ENCODE measurements around the gene DIS3L2. TPM values are rescaled to one million over a fixed set of nuclear protein-coding genes. Genes with fewer than 3 reads are reported as not detected.

Gene DIS3L2
- total and polyA plus RNA-seq, 8 donors: 25.2 to 43.4 (median 36.3) TPM

GRCh38 chr2:232255033-232255432 lies 293.5 kb downstream of the DIS3L2 start:
- no peaks in the 10 kb centered on the region for H3K9me3 ChIP-seq
- no peak for TF ChIP-seq CTCF (IDR thresholded peaks at IDR 0.05)
- no peaks in the 10 kb centered on the region for H3K4me1 ChIP-seq
- no peak for ATAC-seq
- no peak overlapping the region for H3K27ac ChIP-seq
- no peak for DNase-seq
- no peaks in the 10 kb centered on the region for H3K27me3 ChIP-seq
- intact Hi-C loops (cut with DNase I): no loop called here
- H3K4me3 ChIP-seq: no peak overlapping the region
- peaks cover 0 to 17% of the 10 kb centered on the region in 2 donors for H3K36me3 ChIP-seq

GRCh38 chr2:232260075-232260474 lies 298.6 kb downstream of the DIS3L2 start:
- Histone ChIP-seq H3K4me1 (no peaks in the 10 kb centered on the region), H3K36me3 (peaks cover 0 to 40% of the 10 kb centered on the region in 2 donors), H3K9me3 (no peaks in the 10 kb centered on the region), H3K27me3 (no peaks in the 10 kb centered on the region), H3K27ac (no peak overlapping the region), H3K4me3 (no peak overlapping the region)
- DNase-seq (no peak), ATAC-seq (peak; percentile 54)
- TF ChIP-seq CTCF (IDR thresholded peaks at IDR 0.05): no peak
- intact Hi-C loops (cut with DNase I): no loop called here

DNA sequence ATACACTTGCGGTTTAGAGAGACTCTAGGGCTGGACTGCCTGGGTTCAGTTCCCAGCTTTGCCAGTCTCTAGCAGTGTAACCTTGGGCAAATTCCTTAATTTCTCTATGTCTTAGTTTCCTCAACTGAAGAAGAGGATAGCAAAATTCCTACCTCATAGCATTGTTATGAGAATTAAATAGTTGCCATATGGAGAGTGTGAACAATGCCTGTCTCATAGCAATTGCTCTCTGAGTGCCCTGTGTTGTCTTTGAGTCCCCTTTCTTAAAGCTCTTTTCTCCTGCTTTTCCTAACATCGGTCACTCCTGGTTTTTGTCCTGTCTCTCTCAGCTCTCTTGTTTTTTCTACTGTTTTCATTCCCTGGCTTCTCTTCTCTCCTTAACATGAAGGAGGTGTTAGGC lies 300.3 kb downstream of the DIS3L2 start:
- DNase-seq: no peak
- H3K36me3 ChIP-seq: peaks cover 0 to 47% of the 10 kb centered on the region in 2 donors
- ATAC-seq: no peak
- intact Hi-C loops (cut with DNase I): no loop called here
- TF ChIP-seq CTCF (IDR thresholded peaks at IDR 0.05): no peak
- no peaks in the 10 kb centered on the region for H3K27me3 ChIP-seq
- H3K4me1 ChIP-seq: no peaks in the 10 kb centered on the region
- H3K27ac ChIP-seq: no peak overlapping the region
- no peak overlapping the region for H3K4me3 ChIP-seq
- no peaks in the 10 kb centered on the region for H3K9me3 ChIP-seq

GRCh38 chr2:232263295-232263694 lies 301.8 kb downstream of the DIS3L2 start:
- Histone ChIP-seq H3K27ac (no peak overlapping the region), H3K4me3 (no peak overlapping the region), H3K27me3 (no peaks in the 10 kb centered on the region), H3K4me1 (no peaks in the 10 kb centered on the region), H3K9me3 (no peaks in the 10 kb centered on the region), H3K36me3 (peaks cover 0 to 51% of the 10 kb centered on the region in 2 donors)
- no peak for TF ChIP-seq CTCF (IDR thresholded peaks at IDR 0.05)
- ATAC-seq: no peak
- intact Hi-C loops (cut with DNase I): no loop called here
- no peak for DNase-seq

- no peak for ATAC-seq
These were observed 302.6 kb downstream of the DIS3L2 start for GRCh38 chr2:232264081-232264480.

More at GRCh38 chr2:232264081-232264480, 302.6 kb downstream of the DIS3L2 start:
- Histone ChIP-seq H3K27ac (no peak overlapping the region), H3K4me1 (no peaks in the 10 kb centered on the region), H3K27me3 (no peaks in the 10 kb centered on the region), H3K9me3 (no peaks in the 10 kb centered on the region), H3K36me3 (peaks cover 0 to 51% of the 10 kb centered on the region in 2 donors), H3K4me3 (no peak overlapping the region)
- intact Hi-C loops (cut with DNase I): no loop called here
- no peak for DNase-seq
- no peak for TF ChIP-seq CTCF (IDR thresholded peaks at IDR 0.05)
